HEK293 (cell line): Measurements from ENCODE around the gene CAND1.
A peak's percentile ranks its signal among the peaks of the same experiment; 100 is the strongest.

Experiments
- ELK4 ChIP-seq: IDR thresholded peaks from 2 replicates; pipeline ENCODE4 v1.6.1; 2011; ENCODE audit warnings: mild to moderate bottlenecking, low read depth, low read length, borderline replicate concordance
- FEZF1 ChIP-seq: fragments of 450-650 bp; formaldehyde crosslinking; IDR thresholded peaks from 2 replicates; pipeline ENCODE4 v1.5.1; 2016; ENCODE audit warnings: missing biosample characterization, missing genetic modification characterization
- HIC1 ChIP-seq: fragments of 450-650 bp; formaldehyde crosslinking; IDR thresholded peaks from 2 replicates; pipeline ENCODE4 v1.5.1; 2016; ENCODE audit warnings: missing biosample characterization, missing genetic modification characterization
- OSR2 ChIP-seq: fragments of 450-650 bp; formaldehyde crosslinking; IDR thresholded peaks from 2 replicates; pipeline ENCODE4 v1.5.1; 2016; ENCODE audit warnings: missing biosample characterization, missing genetic modification characterization
- PRDM1 ChIP-seq: fragments of 450-650 bp; formaldehyde crosslinking; IDR thresholded peaks from 2 replicates; pipeline ENCODE4; 2016; ENCODE audit warnings: missing biosample characterization, missing genetic modification characterization
- PRDM10 ChIP-seq: fragments of 450-650 bp; formaldehyde crosslinking; IDR thresholded peaks from 2 replicates; pipeline ENCODE4 v1.5.1; 2016; ENCODE audit warnings: missing biosample characterization, missing genetic modification characterization
- WT1 ChIP-seq: fragments of 450-650 bp; formaldehyde crosslinking; IDR thresholded peaks from 2 replicates; pipeline ENCODE4 v1.5.1; 2016; ENCODE audit warnings: missing biosample characterization, missing genetic modification characterization
- YY1 ChIP-seq: fragments of 450-650 bp; formaldehyde crosslinking; IDR thresholded peaks from 2 replicates; pipeline ENCODE4 v1.5.1; 2018; ENCODE audit warnings: missing biosample characterization, missing genetic modification characterization
- YY2 ChIP-seq: fragments of 450-650 bp; formaldehyde crosslinking; IDR thresholded peaks from 2 replicates; pipeline ENCODE4 v1.5.1; 2016; ENCODE audit warnings: missing biosample characterization, missing genetic modification characterization
- ZBTB48 ChIP-seq: fragments of 450-650 bp; formaldehyde crosslinking; IDR thresholded peaks from 2 replicates; pipeline ENCODE4 v1.5.1; 2016; ENCODE audit warnings: missing biosample characterization, missing genetic modification characterization
- ZFHX2 ChIP-seq: fragments of 450-650 bp; formaldehyde crosslinking; conservative IDR thresholded peaks from 2 replicates; pipeline ENCODE4 v1.5.1; 2016; ENCODE audit warnings: missing biosample characterization, missing genetic modification characterization
- ZFP3 ChIP-seq: fragments of 450-650 bp; formaldehyde crosslinking; IDR thresholded peaks from 2 replicates; pipeline ENCODE4 v1.5.1; 2016; ENCODE audit warnings: low read depth, missing biosample characterization, missing genetic modification characterization
- ZFP41 ChIP-seq: fragments of 450-650 bp; formaldehyde crosslinking; IDR thresholded peaks from 2 replicates; pipeline ENCODE4 v1.5.1; 2016; ENCODE audit warnings: missing biosample characterization, missing genetic modification characterization, borderline replicate concordance
- ZIC2 ChIP-seq: fragments of 450-650 bp; formaldehyde crosslinking; IDR thresholded peaks from 2 replicates; pipeline ENCODE4 v1.5.1; 2016; ENCODE audit warnings: missing biosample characterization, missing genetic modification characterization
- ZNF121 ChIP-seq: fragments of 450-650 bp; formaldehyde crosslinking; IDR thresholded peaks from 2 replicates; pipeline ENCODE4 v1.5.1; 2016; ENCODE audit warnings: missing biosample characterization, missing genetic modification characterization
- ZNF155 ChIP-seq: fragments of 450-650 bp; formaldehyde crosslinking; IDR thresholded peaks from 2 replicates; pipeline ENCODE4 v1.5.1; 2016; ENCODE audit warnings: missing biosample characterization, missing genetic modification characterization
- ZNF169 ChIP-seq: fragments of 450-650 bp; formaldehyde crosslinking; IDR thresholded peaks from 2 replicates; pipeline ENCODE4 v1.5.1; 2016; ENCODE audit warnings: missing biosample characterization, missing genetic modification characterization
- ZNF175 ChIP-seq: fragments of 450-650 bp; formaldehyde crosslinking; IDR thresholded peaks from 2 replicates; pipeline ENCODE4 v1.5.1; 2016; ENCODE audit warnings: missing biosample characterization, missing genetic modification characterization
- ZNF202 ChIP-seq: fragments of 450-650 bp; formaldehyde crosslinking; IDR thresholded peaks from 2 replicates; pipeline ENCODE4 v1.5.1; 2016; ENCODE audit warnings: missing biosample characterization, missing genetic modification characterization, borderline replicate concordance
- ZNF23 ChIP-seq: fragments of 450-650 bp; formaldehyde crosslinking; IDR thresholded peaks from 2 replicates; pipeline ENCODE4 v1.5.1; 2016; ENCODE audit warnings: missing biosample characterization, missing genetic modification characterization, borderline replicate concordance
- ZNF302 ChIP-seq: fragments of 450-650 bp; formaldehyde crosslinking; IDR thresholded peaks from 2 replicates; pipeline ENCODE4 v1.5.1; 2016; ENCODE audit warnings: missing biosample characterization, missing genetic modification characterization, low read depth
- ZNF350 ChIP-seq: fragments of 450-650 bp; formaldehyde crosslinking; IDR thresholded peaks from 2 replicates; pipeline ENCODE4 v1.5.0; 2017; ENCODE audit warnings: missing biosample characterization, mild to moderate bottlenecking, missing genetic modification characterization
- ZNF362 ChIP-seq: fragments of 450-650 bp; formaldehyde crosslinking; IDR thresholded peaks from 2 replicates; pipeline ENCODE4 v1.5.1; 2016; ENCODE audit warnings: missing biosample characterization, missing genetic modification characterization
- ZNF544 ChIP-seq: fragments of 450-650 bp; formaldehyde crosslinking; IDR thresholded peaks from 2 replicates; pipeline ENCODE4 v1.5.0; 2017; ENCODE audit warnings: missing biosample characterization, missing genetic modification characterization
- ZNF555 ChIP-seq: fragments of 450-650 bp; formaldehyde crosslinking; conservative IDR thresholded peaks from 2 replicates; pipeline ENCODE4 v1.5.1; 2017; ENCODE audit warnings: missing biosample characterization, mild to moderate bottlenecking, missing genetic modification characterization, inconsistent platforms
- ZNF558 ChIP-seq: fragments of 450-650 bp; formaldehyde crosslinking; IDR thresholded peaks from 2 replicates; pipeline ENCODE4 v1.5.1; 2016; ENCODE audit warnings: missing biosample characterization, missing genetic modification characterization
- ZNF626 ChIP-seq: fragments of 450-650 bp; sonication (Bioruptor Pico); formaldehyde crosslinking; IDR thresholded peaks from 2 replicates; pipeline ENCODE4 v1.5.1; 2018; ENCODE audit warnings: missing biosample characterization, missing genetic modification characterization, inconsistent platforms
- ZNF747 ChIP-seq: fragments of 450-650 bp; formaldehyde crosslinking; IDR thresholded peaks from 2 replicates; pipeline ENCODE4 v1.5.1; 2016; ENCODE audit warnings: missing biosample characterization, missing genetic modification characterization
- ZNF776 ChIP-seq: fragments of 450-650 bp; formaldehyde crosslinking; IDR thresholded peaks from 2 replicates; pipeline ENCODE4 v1.5.0; 2017; ENCODE audit warnings: missing biosample characterization, missing genetic modification characterization, borderline replicate concordance
- ZNF792 ChIP-seq: fragments of 450-650 bp; formaldehyde crosslinking; IDR thresholded peaks from 2 replicates; pipeline ENCODE4 v1.5.1; 2016; ENCODE audit warnings: missing biosample characterization, missing genetic modification characterization
- ZNF830 ChIP-seq: fragments of 450-650 bp; IDR thresholded peaks from 2 replicates; pipeline ENCODE4 v1.5.0; 2018; ENCODE audit warnings: missing biosample characterization, missing genetic modification characterization, low read depth, mild to moderate bottlenecking, moderate library complexity
- ZNF843 ChIP-seq: fragments of 450-650 bp; formaldehyde crosslinking; IDR thresholded peaks from 2 replicates; pipeline ENCODE4 v1.5.1; 2016; ENCODE audit warnings: missing biosample characterization, missing genetic modification characterization
- ZSCAN18 ChIP-seq: fragments of 450-650 bp; formaldehyde crosslinking; IDR thresholded peaks from 2 replicates; pipeline ENCODE4 v1.5.1; 2016; ENCODE audit warnings: missing biosample characterization, missing genetic modification characterization
- ZSCAN23 ChIP-seq: fragments of 450-650 bp; formaldehyde crosslinking; IDR thresholded peaks from 2 replicates; pipeline ENCODE4 v1.5.1; 2016; ENCODE audit warnings: missing biosample characterization, missing genetic modification characterization

CAND1 gene

GRCh38 chr12:67280572-67280971, 11.4 kb downstream of the CAND1 start (continued):
- TF ChIP-seq ZIC2 (0 out of 2 replicates have a peak, but pooled peaks have one; percentile 20), FEZF1 (tag by site-specific recombination) (peak; percentile 67), ZNF202 (tag by site-specific recombination) (no peak), HIC1 (tag by site-specific recombination) (no peak), ZNF843 (peak; percentile 68; the same call in 1 of the 2 replicates), PRDM10 (tag by site-specific recombination) (no peak), WT1 (tag by site-specific recombination) (no peak), OSR2 (tag by site-specific recombination) (peak; percentile 56; the same call in 1 of the 2 replicates), ZNF362 (no peak), ZNF558 (tag by site-specific recombination) (no peak), ELK4 (no peak), ZNF302 (no peak), ZFP3 (no peak), ZNF747 (tag by site-specific recombination) (no peak), ZSCAN23 (no peak), ZNF776 (tag by site-specific recombination) (no peak), ZNF544 (tag by site-specific recombination) (no peak), ZNF555 (tag by site-specific recombination) (no peak), ZNF23 (tag by site-specific recombination) (no peak), ZNF350 (tag by site-specific recombination) (no peak), ZFHX2 (tag by site-specific recombination) (no peak), ZBTB48 (no peak), ZNF830 (tag by site-specific recombination) (no peak), ZFP41 (tag by site-specific recombination) (no peak), ZSCAN18 (tag by site-specific recombination) (no peak), ZNF121 (tag by site-specific recombination) (no peak), ZNF626 (tag by site-specific recombination) (no peak), ZNF169 (no peak), PRDM1 (no peak), ZNF155 (no peak), YY1 (tag by site-specific recombination) (no peak), ZNF175 (tag by site-specific recombination) (no peak), YY2 (tag by site-specific recombination) (no peak), ZNF792 (no peak)
